ENCODE measurements around the gene PGLYRP1.

- no peak for TF ChIP-seq EZH2 (IDR thresholded peaks at IDR 0.05; ENCODE audit: insufficient read depth, low read length)
- TF ChIP-seq, protein P1, sequence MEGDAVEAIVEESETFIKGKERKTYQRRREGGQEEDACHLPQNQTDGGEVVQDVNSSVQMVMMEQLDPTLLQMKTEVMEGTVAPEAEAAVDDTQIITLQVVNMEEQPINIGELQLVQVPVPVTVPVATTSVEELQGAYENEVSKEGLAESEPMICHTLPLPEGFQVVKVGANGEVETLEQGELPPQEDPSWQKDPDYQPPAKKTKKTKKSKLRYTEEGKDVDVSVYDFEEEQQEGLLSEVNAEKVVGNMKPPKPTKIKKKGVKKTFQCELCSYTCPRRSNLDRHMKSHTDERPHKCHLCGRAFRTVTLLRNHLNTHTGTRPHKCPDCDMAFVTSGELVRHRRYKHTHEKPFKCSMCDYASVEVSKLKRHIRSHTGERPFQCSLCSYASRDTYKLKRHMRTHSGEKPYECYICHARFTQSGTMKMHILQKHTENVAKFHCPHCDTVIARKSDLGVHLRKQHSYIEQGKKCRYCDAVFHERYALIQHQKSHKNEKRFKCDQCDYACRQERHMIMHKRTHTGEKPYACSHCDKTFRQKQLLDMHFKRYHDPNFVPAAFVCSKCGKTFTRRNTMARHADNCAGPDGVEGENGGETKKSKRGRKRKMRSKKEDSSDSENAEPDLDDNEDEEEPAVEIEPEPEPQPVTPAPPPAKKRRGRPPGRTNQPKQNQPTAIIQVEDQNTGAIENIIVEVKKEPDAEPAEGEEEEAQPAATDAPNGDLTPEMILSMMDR (IDR thresholded peaks at IDR 0.05; ENCODE audit: insufficient read depth, low read depth, low read length), result no peak
Observed at GRCh38 chr19:46036744-46037128, 13.9 kb upstream of the PGLYRP1 start.

All from astrocyte (in vitro differentiated cells and primary cell).